Neuronal stem cell (in vitro differentiated cells): ENCODE measurements around the gene NRF1.
"Not testable (repeated sequence)": the region's sequence is repeated elsewhere in the genome, so short reads cannot be mapped to it uniquely, and the experiment has no call there.

Experiments
- DNase-seq: peaks from one replicate; pipeline ENCODE4 v3.0.0-alpha.2; 2013; ENCODE audit warnings: low spot score
- H2AFZ ChIP-seq: one replicate; pipeline ENCODE4 v1.6.1; 2013; ENCODE audit warnings: mild to moderate bottlenecking, low read length, inconsistent platforms
- H2AK5ac ChIP-seq: 2 replicates; pipeline ENCODE4 v1.6.1; 2013; ENCODE audit warnings: low read depth, mild to moderate bottlenecking, inconsistent platforms, low read length, moderate library complexity, mixed read lengths
- H2BK120ac ChIP-seq: 2 replicates; pipeline ENCODE4 v1.6.1; 2013; ENCODE audit warnings: low read depth, mild to moderate bottlenecking, inconsistent platforms, low read length, moderate library complexity, mixed read lengths
- H2BK12ac ChIP-seq: one replicate; pipeline ENCODE4 v1.6.1; 2013; ENCODE audit warnings: low read length, inconsistent platforms
- H2BK15ac ChIP-seq: 2 replicates; pipeline ENCODE4 v1.6.1; 2013; ENCODE audit warnings: mild to moderate bottlenecking, low read length, inconsistent platforms, mixed read lengths
- H2BK5ac ChIP-seq: one replicate; pipeline ENCODE4 v1.6.1; 2013; ENCODE audit warnings: inconsistent platforms, mild to moderate bottlenecking, low read length, moderate library complexity
- H3K14ac ChIP-seq: one replicate; pipeline ENCODE4 v1.6.1; 2013; ENCODE audit warnings: low read length, inconsistent platforms
- H3K18ac ChIP-seq: 2 replicates; pipeline ENCODE4 v1.6.1; 2013; ENCODE audit warnings: low read length, inconsistent platforms
- H3K23ac ChIP-seq: 2 replicates; pipeline ENCODE4 v1.6.1; 2013; ENCODE audit warnings: low read depth, mild to moderate bottlenecking, mixed read lengths, low read length, inconsistent platforms; ENCODE audit not compliant: poor library complexity
- H3K27ac ChIP-seq: replicated peaks from 3 replicates; pipeline ENCODE4 v1.5.1; 2013; ENCODE audit warnings: low read length, inconsistent platforms
- H3K27me3 ChIP-seq, 3 experiments: 2 replicates each; pipeline ENCODE4 v1.6.1; 2013; ENCODE audit warnings: low read length in 3 of 3, mild to moderate bottlenecking in 2 of 3, inconsistent platforms in 1 of 3, low read depth in 1 of 3, mixed read lengths in 1 of 3, moderate library complexity in 1 of 3; ENCODE audit not compliant: control insufficient read depth in 3 of 3, insufficient read depth in 3 of 3
- H3K36me3 ChIP-seq, 2 donors: replicated peaks in 1 of 2; 2 replicates each; pipeline ENCODE4 v1.6.1; 2013; ENCODE audit warnings: low read length in 2 of 2; ENCODE audit not compliant: control insufficient read depth in 2 of 2, insufficient read depth in 2 of 2
- H3K4ac ChIP-seq: 2 replicates; pipeline ENCODE4 v1.6.1; 2013; ENCODE audit warnings: inconsistent platforms, mild to moderate bottlenecking, low read length, moderate library complexity
- H3K4me1 ChIP-seq, 2 donors: 1 replicate in 1 of 2; 2 replicates in 1 of 2; pipeline ENCODE4 v1.6.1; 2013; ENCODE audit warnings: low read length in 2 of 2, low read depth in 1 of 2; ENCODE audit not compliant: control insufficient read depth in 2 of 2, insufficient read depth in 1 of 2
- H3K4me2 ChIP-seq: one replicate; pipeline ENCODE4 v1.6.1; 2013; ENCODE audit warnings: mild to moderate bottlenecking, low read length, inconsistent platforms; ENCODE audit not compliant: insufficient read depth, poor library complexity, severe bottlenecking
- H3K4me3 ChIP-seq, 2 donors: 2 replicates each; pipeline ENCODE4 v1.5.1; 2013; ENCODE audit warnings: low read length in 2 of 2, mild to moderate bottlenecking in 2 of 2, inconsistent platforms in 1 of 2, moderate library complexity in 1 of 2
- H3K79me1 ChIP-seq: one replicate; pipeline ENCODE4 v1.6.1; 2013; ENCODE audit warnings: low read depth, mild to moderate bottlenecking, inconsistent platforms, low read length, moderate library complexity
- H3K9ac ChIP-seq: one replicate; pipeline ENCODE4 v1.6.1; 2013; ENCODE audit warnings: mild to moderate bottlenecking, low read depth, low read length, inconsistent platforms; ENCODE audit not compliant: poor library complexity
- H3K9me3 ChIP-seq, 2 donors: replicated peaks in 1 of 2; 2 replicates each; pipeline versions ENCODE3 to v1.6.1; 2013; ENCODE audit warnings: low read length in 2 of 2, mild to moderate bottlenecking in 2 of 2, inconsistent platforms in 1 of 2, low read depth in 1 of 2, mixed read lengths in 1 of 2, moderate library complexity in 1 of 2; ENCODE audit not compliant: control insufficient read depth in 2 of 2, insufficient read depth in 1 of 2
- H4K8ac ChIP-seq: one replicate; pipeline ENCODE4 v1.6.1; 2013; ENCODE audit warnings: low read depth, mild to moderate bottlenecking, inconsistent platforms, low read length, moderate library complexity
- H4K91ac ChIP-seq: one replicate; pipeline ENCODE4 v1.6.1; 2013; ENCODE audit warnings: low read length, low read depth, mild to moderate bottlenecking, inconsistent platforms; ENCODE audit not compliant: poor library complexity
- WGBS, 2 donors: extraction: QIAGEN DNeasy Blood & Tissue Kit; methylation state at CpG; one replicate each; pipeline ENCODE4 v1.1.7; 2013; ENCODE audit warnings: missing lambda C conversion rate in 2 of 2, mixed read lengths in 1 of 2; ENCODE audit not compliant: insufficient read length in 2 of 2, insufficient replicate concordance in 1 of 2; ENCODE audit errors: extremely low coverage in 2 of 2; 5-methylcytosine and 5-hydroxymethylcytosine counted together

NRF1 gene

DNA sequence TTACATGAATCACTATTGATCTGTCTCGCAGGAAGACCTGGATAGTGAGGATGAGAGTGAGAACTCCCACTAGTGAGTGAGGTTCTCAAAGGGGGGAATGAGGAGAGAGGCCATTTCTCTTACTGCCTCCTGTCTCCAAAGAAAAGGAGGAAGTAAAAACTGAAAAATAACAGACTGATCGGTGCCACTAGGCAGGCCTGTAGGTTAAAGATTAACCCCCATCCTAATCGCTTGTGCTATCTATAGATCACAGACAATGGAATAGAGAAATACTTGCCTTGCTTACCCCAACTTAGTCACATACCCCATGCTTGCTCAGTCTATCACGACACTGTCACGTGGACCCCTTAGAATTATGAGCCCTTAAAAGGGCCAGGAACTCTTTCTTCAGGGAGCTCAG, 25.3 kb upstream of the NRF1 start:
- not testable (repeated sequence) for H3K4me3 ChIP-seq, H3K27me3 ChIP-seq, H2BK5ac ChIP-seq, H2BK12ac ChIP-seq, H3K9ac ChIP-seq, H3K27ac ChIP-seq, H3K14ac ChIP-seq, H3K79me1 ChIP-seq, H3K36me3 ChIP-seq, H3K18ac ChIP-seq, H4K91ac ChIP-seq, DNase-seq, H2AK5ac ChIP-seq, H2BK15ac ChIP-seq, H3K23ac ChIP-seq, H3K4me2 ChIP-seq, H3K4ac ChIP-seq, H3K4me1 ChIP-seq, H4K8ac ChIP-seq, H2BK120ac ChIP-seq, H2AFZ ChIP-seq
- no CpG with 5 or more reads among the region's 5 CpGs for WGBS, 2 donors
- peaks cover 10 to 14% of the 10 kb centered on the region in 2 donors for H3K9me3 ChIP-seq

DNA sequence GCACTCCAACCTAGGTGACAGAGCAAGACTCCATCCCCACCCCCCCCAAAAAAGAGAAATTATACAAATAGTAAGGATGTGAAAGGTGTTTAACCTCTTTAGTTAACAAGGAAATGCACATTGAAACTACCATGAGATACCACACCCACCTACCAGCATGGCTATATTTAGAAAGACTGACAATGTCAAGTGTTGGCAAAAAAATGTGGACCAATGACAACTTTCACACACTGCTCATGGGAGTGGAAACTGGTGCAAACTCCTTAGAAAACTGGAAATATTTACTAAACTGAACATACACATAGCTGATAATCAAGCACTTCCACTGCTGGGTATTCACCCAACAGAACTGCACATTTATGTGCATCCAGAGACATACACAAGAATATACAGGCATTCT, 23.3 kb upstream of the NRF1 start:
- H3K36me3 ChIP-seq, result no peaks in the 10 kb centered on the region

DNA sequence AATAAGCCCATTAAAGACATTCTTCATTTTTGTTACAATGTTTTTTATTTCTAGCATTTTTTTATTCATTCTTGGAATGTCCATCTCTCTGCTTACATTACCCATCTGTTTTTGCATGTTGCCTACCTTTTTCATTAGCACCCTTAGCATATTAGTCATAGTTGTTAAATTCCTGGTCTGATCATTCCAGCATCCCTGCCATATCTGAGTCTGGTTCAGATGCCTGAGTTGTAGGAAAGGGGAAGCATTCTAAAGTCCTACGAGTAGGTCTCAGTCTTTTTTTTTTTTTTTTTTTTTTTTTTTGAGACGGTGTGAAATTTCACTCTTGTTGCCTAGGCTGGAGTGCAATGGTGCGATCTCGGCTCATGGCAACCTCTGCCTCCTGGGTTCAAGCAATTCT, 19.7 kb upstream of the NRF1 start:
- no peak overlapping the region for H3K23ac ChIP-seq
- no peak overlapping the region for H2AFZ ChIP-seq
- H2BK5ac ChIP-seq, result no peak overlapping the region
- WGBS, 2 donors, result no CpG with 5 or more reads among the region's 4 CpGs
- H2BK12ac ChIP-seq, result no peak overlapping the region
- no peak for DNase-seq
- peaks cover 4 to 5% of the 10 kb centered on the region in 2 donors for H3K9me3 ChIP-seq
- no peak overlapping the region for H4K91ac ChIP-seq
- no peaks in the 10 kb centered on the region for H3K36me3 ChIP-seq
- H3K27ac ChIP-seq, result no peak overlapping the region
- no peak overlapping the region for H3K4ac ChIP-seq
- no peak overlapping the region for H3K14ac ChIP-seq
- H3K4me1 ChIP-seq, result no peaks in the 10 kb centered on the region
- no peaks in the 10 kb centered on the region for H3K79me1 ChIP-seq
- H3K4me3 ChIP-seq, result no peak overlapping the region
- H3K18ac ChIP-seq, result no peak overlapping the region
- H3K27me3 ChIP-seq, result no peaks in the 10 kb centered on the region
- no peak overlapping the region for H2AK5ac ChIP-seq
- no peak overlapping the region for H4K8ac ChIP-seq
- H2BK120ac ChIP-seq, result no peak overlapping the region
- no peak overlapping the region for H2BK15ac ChIP-seq
- no peak overlapping the region for H3K9ac ChIP-seq
- no peak overlapping the region for H3K4me2 ChIP-seq

More for the DNA sequence above, 23.3 kb upstream of the NRF1 start:
- no peaks in the 10 kb centered on the region for H3K27me3 ChIP-seq
- no peaks in the 10 kb centered on the region for H3K79me1 ChIP-seq
- no peak overlapping the region for H3K4ac ChIP-seq
- no peak overlapping the region for H2BK5ac ChIP-seq
- H3K4me3 ChIP-seq, result no peak overlapping the region
- no peak overlapping the region for H3K23ac ChIP-seq
- no peak overlapping the region for H4K8ac ChIP-seq
- H3K4me1 ChIP-seq, result no peaks in the 10 kb centered on the region
- H2AK5ac ChIP-seq, result no peak overlapping the region
- no peak overlapping the region for H2BK120ac ChIP-seq
- H3K9me3 ChIP-seq, result peaks cover 10 to 14% of the 10 kb centered on the region in 2 donors
- no peak overlapping the region for H2AFZ ChIP-seq
- H3K27ac ChIP-seq, result no peak overlapping the region
- no peak overlapping the region for H3K18ac ChIP-seq
- H3K9ac ChIP-seq, result no peak overlapping the region
- H2BK15ac ChIP-seq, result no peak overlapping the region
- H4K91ac ChIP-seq, result no peak overlapping the region
- H3K14ac ChIP-seq, result no peak overlapping the region
- H2BK12ac ChIP-seq, result no peak overlapping the region
- no peak overlapping the region for H3K4me2 ChIP-seq
- no peak for DNase-seq

DNA sequence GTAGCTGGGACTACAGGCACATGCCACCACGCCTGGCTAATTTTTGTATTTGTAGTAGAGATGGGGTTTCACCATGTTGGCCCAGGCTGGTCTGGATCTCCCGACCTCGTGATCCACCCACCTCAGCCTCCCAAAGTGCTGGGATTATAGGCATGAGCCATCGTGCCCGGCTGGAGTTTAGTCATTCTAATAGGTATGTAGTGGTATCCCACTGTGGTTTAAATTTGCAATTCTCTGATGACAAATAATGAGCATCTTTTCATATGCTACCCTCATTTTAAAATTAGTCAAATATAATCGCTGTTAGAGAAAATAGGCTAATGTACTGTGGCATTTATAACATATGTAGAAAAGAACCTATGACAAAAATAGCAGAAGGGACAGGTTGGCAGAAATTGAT, 15.1 kb upstream of the NRF1 start:
- H3K18ac ChIP-seq, DNase-seq, H2AK5ac ChIP-seq, H3K9ac ChIP-seq, H3K14ac ChIP-seq, H2BK5ac ChIP-seq, H3K27ac ChIP-seq, H3K36me3 ChIP-seq, H3K4me1 ChIP-seq, H3K4me3 ChIP-seq, H2BK120ac ChIP-seq, H2AFZ ChIP-seq, H3K4me2 ChIP-seq, H4K8ac ChIP-seq, H2BK12ac ChIP-seq, H3K79me1 ChIP-seq, H4K91ac ChIP-seq, H3K27me3 ChIP-seq, H2BK15ac ChIP-seq, H3K23ac ChIP-seq, H3K9me3 ChIP-seq, H3K4ac ChIP-seq: not testable (repeated sequence)
- WGBS, 2 donors, result no CpG with 5 or more reads among the region's 6 CpGs
